H9 (cell line): ENCODE results near the gene ERC2. TPM values are rescaled to one million over a fixed set of nuclear protein-coding genes. Genes with fewer than 3 reads are reported as not detected.

ENCODE experiments used
- DNase-seq: peaks from one replicate; pipeline ENCODE4 v3.0.0-alpha.2; 2017
- H2AFZ ChIP-seq: one replicate; pipeline ENCODE4 v1.6.1; 2013; ENCODE audit warnings: mild to moderate bottlenecking, low read length, control low read depth, moderate library complexity
- H2AK5ac ChIP-seq: 2 replicates; pipeline ENCODE4 v1.6.1; 2013; ENCODE audit warnings: low read length, control low read depth, mixed read lengths; ENCODE audit not compliant: insufficient read length
- H2BK120ac ChIP-seq: one replicate; pipeline ENCODE4 v1.6.1; 2013; ENCODE audit warnings: low read depth, mild to moderate bottlenecking, low read length, control low read depth, inconsistent platforms; ENCODE audit not compliant: poor library complexity, severe bottlenecking
- H2BK12ac ChIP-seq: 2 replicates; pipeline ENCODE4 v1.6.1; 2013; ENCODE audit warnings: low read length, control low read depth, mixed read lengths, low read depth; ENCODE audit not compliant: insufficient read length
- H2BK15ac ChIP-seq: 2 replicates; pipeline ENCODE4 v1.6.1; 2013; ENCODE audit warnings: low read depth, low read length, control low read depth
- H2BK20ac ChIP-seq: one replicate; pipeline ENCODE4 v1.6.1; 2013; ENCODE audit warnings: low read depth, mild to moderate bottlenecking, low read length, control low read depth, inconsistent platforms; ENCODE audit not compliant: poor library complexity, severe bottlenecking
- H2BK5ac ChIP-seq: 2 replicates; pipeline ENCODE4 v1.6.1; 2013; ENCODE audit warnings: low read length, control low read depth, mixed read lengths; ENCODE audit not compliant: insufficient read length
- H3K14ac ChIP-seq: 2 replicates; pipeline ENCODE4 v1.6.1; 2013; ENCODE audit warnings: low read length, control low read depth; ENCODE audit not compliant: insufficient read depth
- H3K18ac ChIP-seq: 2 replicates; pipeline ENCODE4 v1.6.1; 2013; ENCODE audit warnings: low read depth, mild to moderate bottlenecking, mixed read lengths, low read length, control low read depth; ENCODE audit not compliant: insufficient read length
- H3K23ac ChIP-seq: 2 replicates; pipeline ENCODE4 v1.6.1; 2013; ENCODE audit warnings: low read length, control low read depth, mixed read lengths, low read depth; ENCODE audit not compliant: insufficient read length
- H3K23me2 ChIP-seq: 2 replicates; pipeline ENCODE4 v1.6.1; 2013; ENCODE audit warnings: low read depth, mild to moderate bottlenecking, mixed read lengths, low read length, control low read depth; ENCODE audit not compliant: insufficient read length, poor library complexity, severe bottlenecking
- H3K27ac ChIP-seq: 2 replicates; pipeline ENCODE4 v1.5.1; 2013; ENCODE audit warnings: low read length, control low read depth, mixed read lengths, low read depth; ENCODE audit not compliant: insufficient read length
- H3K27me3 ChIP-seq: 2 replicates; pipeline ENCODE4 v1.6.1; 2013; ENCODE audit warnings: low read length, control low read depth, inconsistent platforms; ENCODE audit not compliant: insufficient read depth
- H3K4ac ChIP-seq: 2 replicates; pipeline ENCODE4 v1.6.1; 2013; ENCODE audit warnings: low read depth, mild to moderate bottlenecking, control low read depth, inconsistent platforms, low read length, moderate library complexity
- H3K4me1 ChIP-seq: 2 replicates; pipeline ENCODE4 v1.6.1; 2013; ENCODE audit warnings: low read length, control low read depth, inconsistent platforms; ENCODE audit not compliant: insufficient read depth
- H3K4me2 ChIP-seq: 2 replicates; pipeline ENCODE4 v1.6.1; 2013; ENCODE audit warnings: low read length, control low read depth, mixed read lengths; ENCODE audit not compliant: insufficient read length, insufficient read depth
- H3K56ac ChIP-seq: 2 replicates; pipeline ENCODE4 v1.6.1; 2013; ENCODE audit warnings: low read depth, mild to moderate bottlenecking, mixed read lengths, low read length, control low read depth; ENCODE audit not compliant: insufficient read length
- H3K79me1 ChIP-seq: 2 replicates; pipeline ENCODE4 v1.6.1; 2013; ENCODE audit warnings: low read depth, mild to moderate bottlenecking, moderate library complexity, low read length, control low read depth, inconsistent platforms; ENCODE audit not compliant: insufficient read depth, poor library complexity, severe bottlenecking
- H3K79me2 ChIP-seq: 2 replicates; pipeline ENCODE4 v1.6.1; 2013; ENCODE audit warnings: low read length, control low read depth, inconsistent platforms; ENCODE audit not compliant: insufficient read depth
- H3K9ac ChIP-seq: 2 replicates; pipeline ENCODE4 v1.6.1; 2013; ENCODE audit warnings: low read length, control low read depth, mixed read lengths; ENCODE audit not compliant: insufficient read length; ENCODE audit errors: extremely low read depth
- H3K9me3 ChIP-seq: one replicate; pipeline ENCODE4 v1.6.1; 2013; ENCODE audit warnings: low read depth, low read length, inconsistent platforms; ENCODE audit not compliant: control insufficient read depth
- H3T11ph ChIP-seq: one replicate; pipeline ENCODE4 v1.6.1; 2013; ENCODE audit warnings: mild to moderate bottlenecking, low read length, control low read depth, inconsistent platforms
- H4K20me1 ChIP-seq: one replicate; pipeline ENCODE4 v1.6.1; 2013; ENCODE audit not compliant: control insufficient read depth, insufficient read length, insufficient read depth
- H4K5ac ChIP-seq: 2 replicates; pipeline ENCODE4 v1.6.1; 2013; ENCODE audit warnings: low read depth, mild to moderate bottlenecking, mixed read lengths, low read length, control low read depth; ENCODE audit not compliant: insufficient read length
- H4K8ac ChIP-seq: replicated peaks from 2 replicates; pipeline ENCODE4 v1.6.1; 2013; ENCODE audit warnings: low read length, control low read depth, mixed read lengths, low read depth; ENCODE audit not compliant: insufficient read length
- H4K91ac ChIP-seq: 2 replicates; pipeline ENCODE4 v1.6.1; 2013; ENCODE audit warnings: low read depth, mild to moderate bottlenecking, moderate library complexity, mixed read lengths, low read length, control low read depth; ENCODE audit not compliant: insufficient read length
- H3K27ac Mint-ChIP-seq, 3 experiments: 2 replicates in 2 of 3; 3 replicates in 1 of 3; pipeline ENCODE4 v1.8.0; 2020 to 2021; ENCODE audit warnings: mixed read lengths in 3 of 3, mild to moderate bottlenecking in 1 of 3, moderate library complexity in 1 of 3
- H3K27me3 Mint-ChIP-seq: 2 replicates; pipeline ENCODE4 v1.8.0; 2021; ENCODE audit warnings: low read depth, mild to moderate bottlenecking, moderate library complexity, mixed read lengths
- H3K36me3 Mint-ChIP-seq, 3 experiments: 2 replicates in 2 of 3; 3 replicates in 1 of 3; pipeline ENCODE4 v1.8.0; 2020 to 2021; ENCODE audit warnings: low read depth in 3 of 3, mixed read lengths in 3 of 3; ENCODE audit not compliant: insufficient read depth in 1 of 3
- H3K4me1 Mint-ChIP-seq, 2 experiments: 2 replicates each; pipeline ENCODE4 v1.8.0; 2020; ENCODE audit warnings: mixed read lengths in 2 of 2
- H3K4me3 Mint-ChIP-seq, 2 experiments: 2 replicates in 1 of 2; 3 replicates in 1 of 2; pipeline ENCODE4 v1.8.0; 2020 to 2021; ENCODE audit warnings: mild to moderate bottlenecking in 2 of 2, mixed read lengths in 2 of 2, moderate library complexity in 1 of 2
- H3K9me3 Mint-ChIP-seq, 2 experiments: 2 replicates in 1 of 2; 3 replicates in 1 of 2; pipeline ENCODE4 v1.8.0; 2020; ENCODE audit warnings: mild to moderate bottlenecking in 2 of 2, mixed read lengths in 2 of 2, moderate library complexity in 1 of 2
- WGBS: extraction: QIAGEN DNeasy Blood & Tissue Kit; methylation state at CpG from one replicate; pipeline ENCODE4 v1.1.7; 2013; ENCODE audit warnings: missing lambda C conversion rate, low lambda C conversion rate, mixed read lengths; ENCODE audit not compliant: insufficient read length; ENCODE audit errors: extremely low coverage; 5-methylcytosine and 5-hydroxymethylcytosine counted together
- total RNA-seq: library from RNA; stranded (reverse); gene quantifications from 2 replicates; pipeline ENCODE4 v1.2.1, GENCODE V29; 2021
- TF ChIP-seq, protein P1 (sequence below): fragments of 200-600 bp; sonication (generic); conservative IDR thresholded peaks from 3 replicates; pipeline ENCODE4 v1.8.0; 2021; ENCODE audit warnings: antibody characterized with exemption, mild to moderate bottlenecking

Gene ERC2
- total RNA-seq, 1 experiment from 2014 or later = 15.4 TPM

DNA sequence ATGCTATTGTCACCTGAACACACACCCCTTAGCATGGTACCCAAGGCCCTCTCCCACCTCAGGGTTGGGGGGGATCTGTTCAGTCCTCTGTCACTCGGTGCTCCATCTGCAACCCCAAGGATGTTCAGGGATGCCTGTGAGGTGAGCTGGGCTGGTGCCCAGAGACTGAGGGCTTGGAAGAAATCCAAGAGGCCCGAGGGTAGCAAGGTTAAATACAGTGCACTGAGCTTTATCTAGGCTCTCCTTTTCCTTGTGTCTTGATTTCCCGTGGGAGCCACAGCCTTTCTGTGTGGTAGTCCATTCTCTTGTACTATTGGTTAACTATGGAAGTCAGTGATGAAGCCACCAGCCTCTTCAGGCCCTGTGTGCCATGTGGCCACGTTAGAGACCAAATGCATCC is 962.5 kb downstream of the ERC2 start:
- Histone ChIP-seq H4K20me1 (no peaks in the 10 kb centered on the region), H3K4me1 (no peaks in the 10 kb centered on the region), H2AK5ac (no peak overlapping the region), H2BK20ac (no peak overlapping the region), H3K4ac (no peak overlapping the region), H3K23ac (no peak overlapping the region), H3K56ac (no peak overlapping the region), H4K8ac (no peak overlapping the region), H3K14ac (no peak overlapping the region), H3K79me1 (no peaks in the 10 kb centered on the region), H3K18ac (no peak overlapping the region), H3K9me3 (no peaks in the 10 kb centered on the region), H2BK5ac (no peak overlapping the region), H4K91ac (no peak overlapping the region), H3K23me2 (no peaks in the 10 kb centered on the region), H2BK12ac (no peak overlapping the region), H3K9ac (no peak overlapping the region), H2BK120ac (no peak overlapping the region), H3K27me3 (no peaks in the 10 kb centered on the region; the same call in 1 of the 2 replicates), H4K5ac (no peak overlapping the region), H3K4me2 (no peak overlapping the region), H3K79me2 (no peaks in the 10 kb centered on the region), H3T11ph (no peak overlapping the region), H2AFZ (no peak overlapping the region), H3K27ac (no peak overlapping the region), H2BK15ac (no peak overlapping the region)
- Mint-ChIP-seq H3K9me3 (no peaks in the 10 kb centered on the region), H3K4me3 (no peak overlapping the region), H3K27ac (no peak overlapping the region; a peak in 1 of 7 replicates), H3K4me1 (peaks cover 7 to 8% of the 10 kb centered on the region in 2 experiments), H3K27me3 (peaks cover 2% of the 10 kb centered on the region; the same call in 1 of the 2 replicates), H3K36me3 (no peaks in the 10 kb centered on the region)
- no peak for DNase-seq
- TF ChIP-seq, protein P1, sequence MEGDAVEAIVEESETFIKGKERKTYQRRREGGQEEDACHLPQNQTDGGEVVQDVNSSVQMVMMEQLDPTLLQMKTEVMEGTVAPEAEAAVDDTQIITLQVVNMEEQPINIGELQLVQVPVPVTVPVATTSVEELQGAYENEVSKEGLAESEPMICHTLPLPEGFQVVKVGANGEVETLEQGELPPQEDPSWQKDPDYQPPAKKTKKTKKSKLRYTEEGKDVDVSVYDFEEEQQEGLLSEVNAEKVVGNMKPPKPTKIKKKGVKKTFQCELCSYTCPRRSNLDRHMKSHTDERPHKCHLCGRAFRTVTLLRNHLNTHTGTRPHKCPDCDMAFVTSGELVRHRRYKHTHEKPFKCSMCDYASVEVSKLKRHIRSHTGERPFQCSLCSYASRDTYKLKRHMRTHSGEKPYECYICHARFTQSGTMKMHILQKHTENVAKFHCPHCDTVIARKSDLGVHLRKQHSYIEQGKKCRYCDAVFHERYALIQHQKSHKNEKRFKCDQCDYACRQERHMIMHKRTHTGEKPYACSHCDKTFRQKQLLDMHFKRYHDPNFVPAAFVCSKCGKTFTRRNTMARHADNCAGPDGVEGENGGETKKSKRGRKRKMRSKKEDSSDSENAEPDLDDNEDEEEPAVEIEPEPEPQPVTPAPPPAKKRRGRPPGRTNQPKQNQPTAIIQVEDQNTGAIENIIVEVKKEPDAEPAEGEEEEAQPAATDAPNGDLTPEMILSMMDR = no peak
- no CpG with 5 or more reads among the region's 4 CpGs for WGBS
